T-cell (primary cell): ENCODE results near the gene CEBPG. TPM values are rescaled to one million over a fixed set of nuclear protein-coding genes. Genes with fewer than 3 reads are reported as not detected.

Source experiments
- ATAC-seq, 4 experiments: fragments of 200-7000 bp in 3 of 4; fragments of 150-1000 bp in 1 of 4; cut with Tn5 transposase; replicated peaks in 1 of 4; 1 replicate in 3 of 4; 2 replicates in 1 of 4; pipeline ENCODE4 v1.10.0; 2021; ENCODE audit warnings: moderate library complexity in 3 of 4, mild to moderate bottlenecking in 2 of 4, moderate number of reproducible peaks in 1 of 4
- CTCF ChIA-PET, 2 donors: fragments of 300-600 bp; sonication (Branson Sonifier 250); formaldehyde crosslinking; loops; one replicate each; lab custom pipeline; 2022; ENCODE audit warnings: antibody characterized with exemption in 2 of 2; lab: Charles Lee
- POLR2A ChIA-PET, 2 donors: fragments of 300-600 bp; sonication (Branson Sonifier 250); formaldehyde crosslinking; loops; one replicate each; lab custom pipeline; 2022; ENCODE audit warnings: antibody characterized with exemption in 2 of 2; lab: Charles Lee
- DNase-seq, 35 experiments: peaks; one replicate each; pipeline versions ENCODE4 v3.0.0 to v3.0.0-alpha.2; 2013 to 2023
- H3K27ac ChIP-seq: one replicate; pipeline ENCODE4 v1.5.1; 2013; ENCODE audit warnings: low read length
- H3K27me3 ChIP-seq, 2 experiments: replicated peaks in 1 of 2; 1 replicate in 1 of 2; 2 replicates in 1 of 2; pipeline versions ENCODE4 v1.6.1 to v1.7.0; 2013; ENCODE audit warnings: low read length in 1 of 2, mixed read lengths in 1 of 2; ENCODE audit not compliant: control insufficient read depth in 2 of 2, insufficient read depth in 2 of 2; ENCODE audit errors: extremely low read depth in 1 of 2
- H3K36me3 ChIP-seq, 2 donors: 1 replicate in 1 of 2; 2 replicates in 1 of 2; pipeline versions ENCODE4 v1.6.1 to v1.7.0; 2013; ENCODE audit warnings: low read length in 1 of 2; ENCODE audit not compliant: control insufficient read depth in 2 of 2, insufficient read depth in 1 of 2; ENCODE audit errors: extremely low read depth in 1 of 2
- H3K4me1 ChIP-seq, 2 experiments: 1 replicate in 1 of 2; 2 replicates in 1 of 2; pipeline versions ENCODE4 v1.6.1 to v1.7.0; 2013; ENCODE audit warnings: low read length in 2 of 2, mixed read lengths in 1 of 2; ENCODE audit not compliant: insufficient read depth in 2 of 2, control insufficient read depth in 1 of 2; ENCODE audit errors: extremely low read depth in 1 of 2
- H3K4me3 ChIP-seq, 2 donors: 1 replicate in 1 of 2; 2 replicates in 1 of 2; pipeline versions ENCODE4 v1.5.1 to v1.7.0; 2013; ENCODE audit warnings: mild to moderate bottlenecking in 2 of 2, low read length in 1 of 2, moderate library complexity in 1 of 2; ENCODE audit not compliant: control insufficient read depth in 1 of 2; ENCODE audit errors: extremely low read depth in 1 of 2
- H3K9me3 ChIP-seq: 2 replicates; pipeline ENCODE4 v1.7.0; 2013
- H3K27ac Mint-ChIP-seq, 2 donors: one replicate each; pipeline ENCODE4 v1.8.0; 2020 to 2021; ENCODE audit warnings: mild to moderate bottlenecking in 2 of 2, mixed read lengths in 2 of 2
- H3K27me3 Mint-ChIP-seq, 2 donors: one replicate each; pipeline ENCODE4 v1.8.0; 2021 to 2022; ENCODE audit warnings: mixed read lengths in 2 of 2
- H3K36me3 Mint-ChIP-seq: one replicate; pipeline ENCODE4 v1.8.0; 2021; ENCODE audit warnings: mixed read lengths
- H3K4me1 Mint-ChIP-seq, 3 donors: one replicate each; pipeline ENCODE4 v1.8.0; 2020 to 2022; ENCODE audit warnings: mixed read lengths in 3 of 3, mild to moderate bottlenecking in 1 of 3
- H3K4me3 Mint-ChIP-seq, 3 donors: one replicate each; pipeline ENCODE4 v1.8.0; 2020 to 2022; ENCODE audit warnings: mild to moderate bottlenecking in 3 of 3, mixed read lengths in 3 of 3, moderate library complexity in 3 of 3
- H3K9me3 Mint-ChIP-seq, 3 donors: one replicate each; pipeline ENCODE4 v1.8.0; 2020 to 2022; ENCODE audit warnings: mixed read lengths in 3 of 3
- WGBS: methylation state at CpG from one replicate; pipeline ENCODE4 v1.1.5; 2013; ENCODE audit warnings: missing lambda C conversion rate; ENCODE audit not compliant: insufficient coverage; 5-methylcytosine and 5-hydroxymethylcytosine counted together
- total RNA-seq, 35 experiments: library from RNA in 6 of 35; stranded (reverse) in 6 of 35; fragments of 120-200 nt in 1 of 35; gene quantifications; one replicate each; pipeline versions ENCODE4 v1.2.1 to v1.2.4 and lab custom pipeline; 2013 to 2026

The CEBPG gene
- total RNA-seq, 5 donors from 2014 or later (not counting 1 experiment from before 2014, with no cell fraction given), result 15.9 to 27.1 (median 25.1) TPM

DNA sequence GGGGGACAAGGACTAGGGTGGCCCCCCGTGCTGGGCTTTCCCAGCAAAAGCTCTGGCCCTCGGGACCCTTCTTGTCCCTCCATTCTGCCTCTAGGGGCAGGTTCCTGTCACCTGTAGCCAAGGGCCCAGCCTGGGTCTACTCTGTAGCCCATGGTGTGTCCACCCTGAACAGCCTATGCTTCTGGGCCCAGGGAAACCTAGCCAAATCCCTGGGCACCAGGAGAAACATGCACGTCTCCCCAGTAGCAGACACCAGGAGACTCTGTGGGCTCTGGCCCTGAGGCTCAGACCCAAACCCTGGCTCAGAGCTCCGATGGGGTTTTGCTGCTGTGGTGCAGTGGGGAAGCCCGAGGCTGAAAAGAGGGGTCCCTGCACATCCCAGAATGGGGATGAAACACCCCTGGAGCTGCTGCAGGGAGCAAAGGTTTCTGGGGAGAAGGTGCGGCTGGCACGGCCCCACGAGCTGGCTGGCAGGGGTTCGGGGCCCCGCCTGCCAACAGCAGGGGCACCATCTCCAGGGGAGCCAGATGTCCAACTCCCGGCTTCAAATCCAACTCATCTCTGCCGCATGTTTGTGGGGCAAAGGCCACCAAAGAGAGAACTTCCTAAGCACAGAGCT is 18.2 kb downstream of the CEBPG start:
- H3K27me3 ChIP-seq, result no peaks in the 10 kb centered on the region
- Mint-ChIP-seq H3K27ac (no peak overlapping the region), H3K4me1 (no peaks in the 10 kb centered on the region), H3K4me3 (no peak overlapping the region), H3K27me3 (no peaks in the 10 kb centered on the region), H3K36me3 (no peaks in the 10 kb centered on the region), H3K9me3 (no peaks in the 10 kb centered on the region)
- no peaks in the 10 kb centered on the region for H3K9me3 ChIP-seq
- H3K36me3 ChIP-seq, result peaks cover 5 to 6% of the 10 kb centered on the region in 2 donors
- DNase-seq (peak in 1 of 35 experiments; percentile 21), ATAC-seq (no peak)
- WGBS, result 89% methylated on average over 10 of the region's 12 CpGs
- H3K4me3 ChIP-seq, result no peak overlapping the region
- CTCF ChIA-PET, result no interaction called here
- no peak overlapping the region for H3K27ac ChIP-seq
- POLR2A ChIA-PET, result no interaction called here
- H3K4me1 ChIP-seq, result no peaks in the 10 kb centered on the region

DNA sequence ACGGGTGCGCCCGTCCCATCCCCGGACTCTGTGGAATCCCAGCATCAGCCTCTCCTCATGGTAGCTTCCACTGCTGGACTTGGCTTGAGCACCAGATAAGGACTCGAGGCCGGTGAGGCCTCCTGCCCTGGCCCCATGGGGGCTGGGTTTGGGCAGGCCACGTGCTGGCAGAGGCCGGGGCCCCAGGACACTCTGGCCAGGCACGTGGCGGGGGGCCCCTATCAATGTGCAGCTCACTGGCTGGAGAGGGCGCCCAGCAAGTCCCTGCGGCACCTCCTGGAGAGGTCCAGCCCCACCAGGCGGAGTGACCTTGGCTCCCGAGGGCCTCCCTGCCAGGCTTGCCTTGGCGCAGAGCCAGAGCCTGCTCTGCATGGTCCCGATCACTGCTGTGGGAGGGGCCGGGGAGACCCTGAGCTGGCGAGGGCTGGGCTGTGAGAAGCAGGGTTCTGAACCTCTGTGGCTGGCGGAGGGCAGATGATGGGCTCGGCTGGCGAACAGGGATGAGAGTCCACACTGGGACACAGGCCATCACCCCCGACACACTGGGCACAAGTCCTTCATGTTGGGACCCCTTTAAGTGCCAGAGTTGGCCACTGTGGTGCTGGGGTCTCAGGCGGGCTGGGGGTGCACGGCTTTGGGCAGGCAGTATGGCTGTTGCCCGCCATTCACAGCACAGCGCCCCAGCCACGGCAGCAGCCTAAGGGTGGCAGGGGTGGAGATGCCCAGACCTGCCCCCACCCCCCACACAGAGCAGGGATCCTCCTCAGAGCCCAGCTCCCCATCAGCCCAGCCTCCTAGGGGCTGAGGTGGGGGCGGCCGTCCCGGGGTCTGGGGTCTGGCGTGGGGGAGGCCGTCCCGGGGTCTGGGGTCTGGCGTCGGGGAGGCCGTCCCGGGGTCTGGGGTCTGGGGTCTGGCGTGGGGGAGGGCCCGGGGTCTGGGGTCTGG is 19.1 kb downstream of the CEBPG start:
- H3K27ac Mint-ChIP-seq, result no peak overlapping the region
- ATAC-seq (no peak), DNase-seq (no peak)
- no peaks in the 10 kb centered on the region for H3K27me3 Mint-ChIP-seq
- ChIA-PET POLR2A (interaction anchor here in 1 of 2 donors (0.6 kb wide), 1 partner anchor 271 kb away, joined by 8 read pairs; no protein-coding TSS in a partner anchor), CTCF (interaction anchor here in 1 of 2 donors (0.6 kb wide), 1 partner anchor 208 kb away, joined by 4 read pairs; no protein-coding TSS in a partner anchor)
- no peak overlapping the region for H3K4me3 ChIP-seq
- H3K36me3 ChIP-seq, result peaks cover 0 to under 1% of the 10 kb centered on the region in 2 donors
- H3K27ac ChIP-seq, result no peak overlapping the region
- H3K4me3 Mint-ChIP-seq, result no peak overlapping the region
- H3K4me1 ChIP-seq, result no peaks in the 10 kb centered on the region
- WGBS, result 90% methylated on average over 29 of the region's 39 CpGs
- no peaks in the 10 kb centered on the region for H3K36me3 Mint-ChIP-seq
- no peaks in the 10 kb centered on the region for H3K9me3 Mint-ChIP-seq
- H3K9me3 ChIP-seq, result no peaks in the 10 kb centered on the region
- no peaks in the 10 kb centered on the region for H3K4me1 Mint-ChIP-seq
- no peaks in the 10 kb centered on the region for H3K27me3 ChIP-seq

DNA sequence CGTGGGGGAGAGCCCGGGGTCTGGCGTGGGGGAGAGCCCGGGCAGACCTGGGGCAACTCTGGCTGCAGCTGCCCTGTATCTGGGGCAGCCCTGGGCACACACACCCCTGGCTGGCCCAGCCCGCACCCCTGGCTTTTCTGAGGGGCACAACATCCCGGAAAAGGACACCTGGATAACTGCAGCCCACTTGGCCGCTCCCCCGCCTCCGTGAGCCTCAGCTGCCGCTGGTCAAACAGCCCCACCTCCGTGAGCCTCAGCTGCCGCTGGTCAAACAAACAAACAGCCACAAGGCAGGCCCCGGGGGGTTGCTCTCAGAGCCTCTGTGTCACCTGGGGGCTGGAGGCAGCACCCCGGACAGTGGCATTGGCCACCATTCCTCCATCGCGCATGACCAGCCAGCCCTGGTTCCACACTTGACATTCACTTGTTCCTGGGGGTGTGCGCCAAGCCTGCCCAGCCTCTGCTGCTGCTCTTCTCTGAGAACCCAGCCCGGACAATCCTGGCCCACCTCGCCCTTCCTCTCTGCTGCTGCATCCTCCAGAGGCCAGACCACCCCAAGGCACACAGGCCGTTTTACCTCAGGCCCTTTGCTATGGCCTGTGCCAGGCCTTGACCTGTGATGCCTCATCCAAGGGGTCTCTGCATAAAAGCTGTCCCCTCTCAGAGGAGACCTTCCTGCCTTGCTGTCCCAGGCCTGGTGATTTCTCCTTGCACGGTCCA is 19.9 kb downstream of the CEBPG start:
- ATAC-seq (no peak), DNase-seq (peak in 1 of 35 experiments; percentile 3)
- H3K9me3 Mint-ChIP-seq, result no peaks in the 10 kb centered on the region
- H3K27ac ChIP-seq, result no peak overlapping the region
- H3K4me3 Mint-ChIP-seq, result no peak overlapping the region
- no peaks in the 10 kb centered on the region for H3K36me3 Mint-ChIP-seq
- H3K27me3 ChIP-seq, result no peaks in the 10 kb centered on the region
- H3K27ac Mint-ChIP-seq, result no peak overlapping the region
- no peaks in the 10 kb centered on the region for H3K36me3 ChIP-seq
- H3K4me1 Mint-ChIP-seq, result no peaks in the 10 kb centered on the region
- no peaks in the 10 kb centered on the region for H3K4me1 ChIP-seq
- H3K9me3 ChIP-seq, result no peaks in the 10 kb centered on the region
- H3K4me3 ChIP-seq, result no peak overlapping the region
- H3K27me3 Mint-ChIP-seq, result no peaks in the 10 kb centered on the region
- 87% methylated on average over 21 of the region's 21 CpGs for WGBS
- CTCF ChIA-PET, result interaction anchor here in 1 of 2 donors (0.6 kb wide), 1 partner anchor 209 kb away, joined by 4 read pairs; no protein-coding TSS in a partner anchor
- POLR2A ChIA-PET, result no interaction called here

DNA sequence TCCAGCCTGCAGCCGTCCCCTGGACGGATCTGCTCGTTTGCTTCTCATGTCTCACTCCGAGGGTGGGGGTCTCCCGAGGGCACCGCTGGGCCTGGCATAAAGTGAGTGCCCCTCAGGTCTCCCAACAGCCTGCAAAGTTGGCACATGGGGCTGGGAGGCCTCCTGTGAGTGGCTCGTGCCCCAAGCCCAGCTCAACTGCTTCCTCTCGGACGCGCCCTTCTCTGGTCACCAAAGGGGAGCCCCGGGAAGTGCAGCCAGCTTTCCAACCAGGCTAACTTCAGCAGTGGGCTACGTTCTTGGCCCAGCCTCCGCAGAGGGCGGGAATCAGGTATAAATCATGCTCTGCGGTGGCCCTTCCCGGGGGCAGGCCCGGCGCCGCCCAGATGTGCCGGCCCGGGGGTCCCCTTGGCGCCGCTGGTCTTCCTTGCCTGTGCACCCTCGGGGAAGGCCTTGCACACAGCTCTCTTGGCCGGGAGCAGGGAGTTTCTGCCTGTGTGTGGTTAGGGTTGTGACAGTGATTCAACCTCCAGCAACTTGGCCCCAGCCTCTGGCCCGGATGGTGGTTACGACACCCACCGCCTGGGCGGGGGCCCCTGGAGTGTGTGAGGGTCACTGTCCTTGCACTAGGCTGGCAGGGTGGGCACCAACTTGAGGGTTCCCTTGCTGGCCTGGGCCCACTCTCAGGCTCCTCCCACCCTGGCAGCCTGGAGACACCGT is 20.7 kb downstream of the CEBPG start:
- POLR2A ChIA-PET, result no interaction called here
- no peak overlapping the region for H3K4me3 Mint-ChIP-seq
- H3K4me3 ChIP-seq, result no peak overlapping the region
- H3K27me3 Mint-ChIP-seq, result no peaks in the 10 kb centered on the region
- no peaks in the 10 kb centered on the region for H3K4me1 ChIP-seq
- H3K27me3 ChIP-seq, result no peaks in the 10 kb centered on the region
- H3K4me1 Mint-ChIP-seq, result no peaks in the 10 kb centered on the region
- no peak for ATAC-seq
- 91% methylated on average over 29 of the region's 30 CpGs for WGBS
- H3K9me3 ChIP-seq, result no peaks in the 10 kb centered on the region
- H3K36me3 Mint-ChIP-seq, result peaks cover 4% of the 10 kb centered on the region
- CTCF ChIA-PET, result interaction anchor here in 1 of 2 donors (0.5 kb wide), 1 partner anchor 1059 kb away, joined by 4 read pairs; no protein-coding TSS in a partner anchor
- peak in 1 of 35 experiments; percentile 3 for DNase-seq
- no peaks in the 10 kb centered on the region for H3K36me3 ChIP-seq
- H3K27ac ChIP-seq, result no peak overlapping the region
- H3K27ac Mint-ChIP-seq, result no peak overlapping the region
- no peaks in the 10 kb centered on the region for H3K9me3 Mint-ChIP-seq

DNA sequence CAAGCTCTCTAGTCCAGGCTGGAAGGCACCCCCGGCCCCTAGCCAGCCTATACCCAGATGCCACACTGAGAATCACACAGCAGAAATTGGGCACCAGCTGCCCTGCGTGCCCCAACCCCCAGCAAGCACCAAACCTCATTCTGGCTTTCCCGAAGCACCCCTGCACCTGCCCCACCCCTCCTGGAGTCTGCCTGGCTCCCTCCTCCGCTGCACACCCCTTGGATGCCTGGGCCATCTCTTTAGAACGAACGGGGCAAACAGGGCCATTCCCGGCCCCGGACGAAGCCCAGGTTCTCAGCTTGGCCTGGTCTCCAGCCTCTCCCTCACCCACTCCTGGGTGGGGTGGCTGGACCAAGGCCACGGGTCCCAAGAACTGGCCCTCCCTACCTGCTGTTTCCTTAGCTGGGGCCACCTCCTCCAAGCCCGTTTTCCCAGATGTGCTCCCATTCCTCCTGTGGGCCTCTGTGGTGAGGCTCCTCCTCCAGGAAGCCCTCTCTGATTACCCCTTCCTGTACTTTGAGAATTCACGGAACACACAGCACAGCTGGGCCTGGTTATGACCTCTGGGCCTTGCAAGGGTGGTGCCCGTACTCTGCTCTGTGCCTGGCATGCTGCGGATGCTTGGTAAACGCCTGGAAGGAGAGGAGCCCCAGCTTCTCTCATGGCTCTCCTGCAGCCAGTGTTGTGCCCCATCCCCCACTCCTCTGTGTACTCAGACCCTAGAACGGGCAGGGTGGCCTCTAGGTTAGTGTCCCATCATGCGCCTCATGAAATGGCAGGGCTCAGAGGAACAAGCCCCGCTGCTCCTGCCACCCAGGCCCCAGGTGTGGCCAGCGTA is 21.4 kb downstream of the CEBPG start:
- H3K9me3 Mint-ChIP-seq, result no peaks in the 10 kb centered on the region
- H3K4me1 ChIP-seq, result no peaks in the 10 kb centered on the region
- H3K27me3 ChIP-seq, result no peaks in the 10 kb centered on the region
- H3K4me1 Mint-ChIP-seq, result no peaks in the 10 kb centered on the region
- H3K27me3 Mint-ChIP-seq, result no peaks in the 10 kb centered on the region
- no peak for ATAC-seq
- H3K36me3 Mint-ChIP-seq, result peaks cover 4% of the 10 kb centered on the region
- H3K4me3 Mint-ChIP-seq, result no peak overlapping the region
- no peak overlapping the region for H3K27ac Mint-ChIP-seq
- H3K36me3 ChIP-seq, result no peaks in the 10 kb centered on the region
- WGBS, result 85% methylated on average over 14 of the region's 19 CpGs
- DNase-seq, result no peak
- no peaks in the 10 kb centered on the region for H3K9me3 ChIP-seq
- ChIA-PET CTCF (interaction anchor here in 1 of 2 donors (0.5 to 1.0 kb wide), 2 partner anchors 36 to 1060 kb away, joined by 3 to 4 read pairs; no protein-coding TSS in a partner anchor), POLR2A (no interaction called here)
- no peak overlapping the region for H3K27ac ChIP-seq
- H3K4me3 ChIP-seq, result no peak overlapping the region
